ENCODE data around the gene EIF4G1.

Gene EIF4G1

DNA sequence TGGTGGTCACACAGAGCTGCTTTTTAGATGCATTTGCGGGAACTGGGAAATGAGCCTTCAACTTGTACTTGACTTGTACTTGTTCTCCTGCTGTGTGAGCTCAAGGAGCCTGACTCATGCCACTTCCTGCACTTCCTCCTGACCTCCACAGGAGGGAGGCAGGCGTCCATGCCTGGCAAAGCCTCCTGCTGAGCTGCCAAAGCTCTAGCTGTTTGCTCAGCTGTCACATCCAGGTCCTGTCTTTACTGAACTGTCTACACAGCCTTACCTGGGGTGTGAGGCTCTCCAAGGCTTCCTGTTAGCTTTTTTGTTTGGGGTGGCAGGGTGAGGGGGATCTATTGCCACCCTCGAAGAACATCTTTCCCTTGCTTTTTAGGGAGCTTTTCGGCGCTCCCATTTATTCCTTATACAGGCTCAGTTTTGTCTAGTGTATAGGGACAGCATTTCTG lies 57.2 kb downstream of the EIF4G1 start:
- FAIRE-seq: no peak

DNA sequence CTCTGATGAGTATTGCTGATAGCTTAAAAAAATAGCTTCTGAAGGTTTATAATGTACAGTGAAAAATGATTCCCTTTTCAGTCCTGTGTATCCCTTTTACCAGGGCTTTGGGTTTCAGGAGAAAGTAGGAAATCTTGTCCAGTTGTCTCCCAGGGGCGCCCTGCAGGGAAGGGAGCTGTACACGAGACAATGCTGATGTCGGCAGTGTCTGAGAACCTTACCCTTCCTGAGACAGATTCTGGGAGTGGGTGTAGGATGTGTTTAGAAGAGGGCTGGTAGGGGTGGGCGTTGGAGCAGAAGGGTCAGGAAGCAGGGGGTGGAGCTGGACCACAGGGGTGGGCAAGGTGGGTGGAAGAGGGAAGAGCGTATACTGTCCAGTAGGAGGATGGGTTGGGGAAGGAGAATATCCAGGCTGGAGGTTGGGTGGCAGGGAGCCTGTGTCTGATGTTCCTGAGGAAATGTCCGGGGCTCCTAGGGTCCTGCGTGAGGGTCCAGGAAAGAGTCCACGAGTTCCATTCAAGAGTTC lies 58.0 kb downstream of the EIF4G1 start:
- no peak for FAIRE-seq

DNA sequence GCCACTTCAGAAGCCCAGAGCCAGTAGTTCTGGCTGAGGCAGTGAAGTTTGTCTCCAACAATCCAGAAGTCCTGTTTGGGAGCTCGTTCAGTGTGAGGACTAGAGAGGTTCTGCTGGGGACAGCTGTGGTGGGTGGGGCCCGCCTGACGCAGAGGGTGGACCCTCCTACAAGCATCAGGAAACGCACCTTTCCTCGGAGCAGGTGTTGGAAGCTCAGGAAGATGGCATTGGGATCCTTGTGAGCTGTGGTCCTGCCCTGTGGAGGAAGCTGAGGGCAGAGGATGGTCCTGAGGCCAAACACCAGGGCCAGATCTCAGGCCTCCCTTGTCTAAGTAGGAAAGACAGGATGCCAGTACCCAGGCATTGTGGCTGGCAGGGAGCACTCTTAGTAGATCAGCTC lies 58.5 kb downstream of the EIF4G1 start:
- FAIRE-seq: no peak

DNA sequence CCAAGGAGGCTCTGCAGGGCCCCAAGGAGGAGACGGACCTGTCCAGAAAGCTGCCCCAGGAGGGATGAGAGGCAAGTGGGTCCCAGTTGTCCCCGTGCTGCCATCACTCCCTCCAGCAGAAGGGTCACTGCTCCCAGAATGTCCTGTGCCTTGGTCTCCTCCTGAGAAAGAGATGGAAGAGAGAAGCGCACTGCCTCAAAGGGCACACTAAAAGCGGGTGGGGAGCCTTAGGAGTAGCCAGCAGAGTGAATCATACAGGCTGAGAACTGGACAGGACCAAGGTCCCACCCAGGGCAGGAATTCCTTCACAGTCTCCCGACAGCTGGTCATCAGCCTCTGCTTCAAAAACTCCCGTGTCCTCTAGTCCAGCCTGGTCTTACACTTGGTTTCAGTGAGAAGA lies 59.0 kb downstream of the EIF4G1 start:
- FAIRE-seq: no peak

DNA sequence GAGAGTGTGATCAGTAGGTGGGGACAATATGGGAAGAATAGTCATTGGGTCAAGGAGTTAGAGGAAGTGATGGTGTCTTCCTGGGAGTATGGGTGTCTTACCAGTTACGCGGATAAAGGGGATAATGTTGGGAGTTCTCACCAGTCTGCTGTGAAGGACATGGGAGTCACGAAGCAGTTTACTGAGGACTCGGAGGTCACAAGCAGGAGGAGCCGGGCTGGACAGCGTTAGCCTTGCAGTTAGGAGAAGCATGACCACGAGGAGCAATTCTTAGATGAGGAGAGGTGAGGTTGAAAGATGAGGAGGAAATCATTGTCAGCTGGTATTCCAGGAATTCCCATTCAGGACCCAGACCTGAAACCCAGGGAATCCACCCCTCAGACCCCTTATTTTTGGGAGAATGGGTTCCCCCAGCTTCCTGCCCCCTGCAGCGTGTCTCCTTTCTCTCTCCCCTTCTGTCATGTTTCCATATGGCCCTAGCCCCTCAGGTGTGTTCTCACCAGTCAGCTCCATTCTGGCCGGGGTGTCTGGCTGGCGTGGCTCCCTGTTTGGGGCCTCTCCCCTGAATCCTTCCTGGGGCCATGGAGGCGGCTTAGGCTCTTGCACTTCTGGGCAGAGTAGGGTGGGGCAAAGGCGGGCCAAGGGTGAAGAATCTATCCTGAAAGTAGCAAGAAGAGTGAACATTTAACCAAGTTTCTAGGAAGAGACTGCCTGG lies 61.5 kb downstream of the EIF4G1 start:
- no peak for FAIRE-seq

DNA sequence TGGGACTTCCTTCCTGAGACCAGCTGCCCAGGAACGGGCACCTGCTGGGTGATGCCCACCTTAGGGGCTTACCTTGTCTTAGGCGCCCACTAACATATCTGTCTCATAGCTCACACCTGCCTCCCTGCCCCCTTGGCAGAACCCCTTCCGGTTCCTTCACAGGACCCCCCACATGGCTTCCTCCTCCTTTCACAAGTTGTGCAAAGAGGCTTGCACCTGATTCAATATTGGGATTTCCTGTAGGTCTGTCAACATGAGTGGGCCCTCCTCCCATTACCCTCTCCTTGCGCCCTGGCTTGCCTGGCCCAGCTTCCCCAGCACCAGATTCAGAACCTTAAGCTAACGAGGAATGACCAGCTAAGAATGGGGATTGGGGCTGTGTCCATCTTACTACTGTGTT lies 63.0 kb downstream of the EIF4G1 start:
- no peak for FAIRE-seq

DNA sequence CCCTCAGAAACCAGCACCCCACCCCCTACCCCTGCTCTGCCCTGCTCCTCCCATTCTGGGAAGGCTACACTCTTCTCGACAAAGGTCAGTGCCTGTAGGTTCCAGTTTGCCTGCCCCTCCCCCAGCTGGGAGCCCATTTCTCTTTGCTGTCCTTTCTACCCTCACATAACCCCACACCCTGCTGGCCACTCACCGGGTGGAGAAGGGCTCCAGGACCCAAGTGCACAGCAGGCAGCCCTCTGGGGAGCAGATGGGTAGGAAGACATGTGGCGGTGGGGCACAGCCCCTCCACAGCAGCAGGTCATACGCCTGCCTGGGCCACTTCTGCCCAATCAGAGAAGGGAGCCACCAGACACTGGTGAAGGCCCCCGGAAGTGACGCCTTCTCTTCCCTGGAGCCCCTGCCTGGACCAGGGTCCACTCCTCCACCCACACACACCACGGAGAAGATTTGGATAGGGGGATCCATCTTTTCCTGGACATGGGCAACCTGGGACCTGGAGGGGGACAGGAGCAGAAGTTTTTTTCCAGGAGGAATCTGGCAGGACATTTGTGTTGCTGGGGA lies 63.6 kb downstream of the EIF4G1 start, which contains the start of gene THPO:
Gene THPO, minus strand, starts transcription at position 326 of the 564 bp plus-strand sequence. CDS start 1,948 bp downstream, outside the sequence.
- no peak for FAIRE-seq

DNA sequence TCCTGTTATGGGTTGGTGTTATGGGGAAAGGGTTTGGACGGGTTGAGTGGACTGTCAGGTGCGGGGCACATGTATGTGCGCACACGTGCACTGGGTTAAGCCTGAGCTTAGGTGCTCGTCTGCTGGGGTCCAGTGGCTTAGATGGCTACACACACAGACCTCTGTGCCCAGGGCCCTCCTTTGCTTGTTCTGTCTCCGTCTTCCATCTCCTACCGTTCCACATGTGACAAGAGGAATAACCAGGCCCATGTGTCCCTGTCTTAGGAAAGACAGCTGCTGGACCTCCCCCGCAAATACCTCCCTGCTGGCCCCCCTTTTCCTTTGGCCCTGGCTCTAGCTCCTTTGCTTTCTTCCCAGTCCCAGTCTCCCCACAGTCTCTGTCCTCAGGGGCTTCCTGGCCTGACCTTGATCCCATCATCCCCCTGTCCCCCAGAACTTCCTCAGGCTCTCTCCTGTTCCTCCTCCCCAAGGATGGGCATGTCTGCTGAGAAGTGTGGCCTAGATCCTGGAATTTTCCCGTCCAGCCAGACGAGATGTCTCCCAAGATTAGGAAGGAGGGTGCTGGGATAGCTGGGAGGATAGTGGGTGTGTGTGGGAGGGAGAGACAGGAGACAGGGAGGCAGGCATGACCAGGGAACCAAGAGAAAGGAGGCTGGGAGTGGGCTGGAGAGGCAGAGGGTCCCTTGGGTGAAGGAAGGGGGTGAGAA lies 64.4 kb downstream of the EIF4G1 start:
- FAIRE-seq: no peak

DNA sequence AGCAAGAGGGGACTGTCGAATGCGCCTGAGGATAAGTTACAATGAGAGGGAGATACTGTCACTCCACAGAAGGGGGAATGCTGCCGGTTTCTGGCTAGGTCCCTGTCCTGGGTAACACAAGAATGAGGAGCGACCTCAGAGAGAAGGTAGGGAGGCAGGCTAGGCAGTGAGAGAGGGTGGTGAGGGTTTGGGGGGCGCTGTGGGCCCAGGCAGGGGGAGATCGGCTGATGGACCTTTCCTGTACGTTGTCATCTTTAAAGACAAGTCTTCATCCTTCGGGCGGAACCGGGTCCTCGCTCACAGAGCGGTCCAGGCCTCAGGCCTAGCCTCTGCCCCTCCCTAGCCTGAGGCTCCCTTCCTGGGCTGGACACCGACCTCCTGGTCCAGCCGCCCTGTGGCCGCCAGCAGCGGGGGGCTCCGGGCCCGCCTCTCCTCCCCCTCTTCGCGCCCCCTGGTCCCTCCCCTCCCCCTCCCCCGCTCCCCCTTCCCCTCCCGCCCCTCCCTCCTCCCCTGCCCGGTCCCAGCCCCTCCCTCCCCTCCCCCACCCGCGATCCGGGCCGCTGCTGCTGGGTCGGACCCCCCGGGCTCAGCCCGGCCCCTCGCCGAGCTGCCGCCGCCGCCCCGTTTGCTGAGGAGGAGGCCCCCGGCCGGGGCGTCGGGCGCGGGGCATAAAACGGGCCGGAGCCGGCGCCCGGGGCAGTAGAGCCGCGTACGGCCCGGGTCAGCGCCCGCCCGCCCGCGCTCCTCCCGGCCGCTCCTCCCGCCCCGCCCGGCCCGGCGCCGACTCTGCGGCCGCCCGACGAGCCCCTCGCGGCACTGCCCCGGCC lies 65.2 kb downstream of the EIF4G1 start, which contains the start of gene CHRD:
Gene CHRD, plus strand, starts transcription at position 697 of the 827 bp plus-strand sequence. CDS start 265 bp downstream, outside the sequence.
- FAIRE-seq: no peak

DNA sequence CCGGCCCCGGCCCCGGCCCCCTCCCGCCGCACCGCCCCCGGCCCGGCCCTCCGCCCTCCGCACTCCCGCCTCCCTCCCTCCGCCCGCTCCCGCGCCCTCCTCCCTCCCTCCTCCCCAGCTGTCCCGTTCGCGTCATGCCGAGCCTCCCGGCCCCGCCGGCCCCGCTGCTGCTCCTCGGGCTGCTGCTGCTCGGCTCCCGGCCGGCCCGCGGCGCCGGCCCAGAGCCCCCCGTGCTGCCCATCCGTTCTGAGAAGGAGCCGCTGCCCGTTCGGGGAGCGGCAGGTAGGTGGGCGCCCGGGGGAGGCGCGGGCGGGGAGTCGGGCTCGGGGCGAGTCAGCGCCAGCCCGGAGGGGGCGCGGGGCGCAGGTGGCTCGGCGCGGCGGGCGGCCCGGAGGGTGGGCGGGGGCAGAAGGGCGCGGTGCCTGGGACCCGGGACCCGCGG lies 65.8 kb downstream of the EIF4G1 start:
- FAIRE-seq: no peak

DNA sequence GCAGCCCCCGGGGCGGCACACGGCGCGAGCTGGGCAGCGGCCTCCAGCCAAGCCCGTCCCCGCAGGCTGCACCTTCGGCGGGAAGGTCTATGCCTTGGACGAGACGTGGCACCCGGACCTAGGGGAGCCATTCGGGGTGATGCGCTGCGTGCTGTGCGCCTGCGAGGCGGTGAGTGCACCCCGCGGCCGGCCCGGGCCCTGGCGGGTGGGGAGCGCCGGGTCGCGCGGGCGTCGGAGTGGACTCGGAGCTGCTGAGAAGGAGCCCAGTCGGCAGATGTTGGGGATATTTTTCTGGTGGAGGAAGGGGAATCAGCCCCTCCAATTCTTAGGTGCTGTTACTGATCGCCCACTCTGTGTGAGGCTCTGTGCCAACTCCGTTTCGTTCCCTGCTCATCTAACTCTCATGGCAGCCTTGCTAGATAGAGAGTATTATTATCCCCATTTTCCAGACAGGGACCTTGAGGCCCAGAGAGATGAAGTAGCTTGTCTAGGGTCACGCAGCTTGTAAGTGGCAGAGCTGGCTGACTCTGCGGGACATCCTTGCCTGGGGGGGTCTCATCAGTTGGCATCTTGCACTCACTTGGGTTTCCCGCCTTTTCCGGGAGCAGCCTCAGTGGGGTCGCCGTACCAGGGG lies 66.3 kb downstream of the EIF4G1 start:
- FAIRE-seq: no peak

DNA sequence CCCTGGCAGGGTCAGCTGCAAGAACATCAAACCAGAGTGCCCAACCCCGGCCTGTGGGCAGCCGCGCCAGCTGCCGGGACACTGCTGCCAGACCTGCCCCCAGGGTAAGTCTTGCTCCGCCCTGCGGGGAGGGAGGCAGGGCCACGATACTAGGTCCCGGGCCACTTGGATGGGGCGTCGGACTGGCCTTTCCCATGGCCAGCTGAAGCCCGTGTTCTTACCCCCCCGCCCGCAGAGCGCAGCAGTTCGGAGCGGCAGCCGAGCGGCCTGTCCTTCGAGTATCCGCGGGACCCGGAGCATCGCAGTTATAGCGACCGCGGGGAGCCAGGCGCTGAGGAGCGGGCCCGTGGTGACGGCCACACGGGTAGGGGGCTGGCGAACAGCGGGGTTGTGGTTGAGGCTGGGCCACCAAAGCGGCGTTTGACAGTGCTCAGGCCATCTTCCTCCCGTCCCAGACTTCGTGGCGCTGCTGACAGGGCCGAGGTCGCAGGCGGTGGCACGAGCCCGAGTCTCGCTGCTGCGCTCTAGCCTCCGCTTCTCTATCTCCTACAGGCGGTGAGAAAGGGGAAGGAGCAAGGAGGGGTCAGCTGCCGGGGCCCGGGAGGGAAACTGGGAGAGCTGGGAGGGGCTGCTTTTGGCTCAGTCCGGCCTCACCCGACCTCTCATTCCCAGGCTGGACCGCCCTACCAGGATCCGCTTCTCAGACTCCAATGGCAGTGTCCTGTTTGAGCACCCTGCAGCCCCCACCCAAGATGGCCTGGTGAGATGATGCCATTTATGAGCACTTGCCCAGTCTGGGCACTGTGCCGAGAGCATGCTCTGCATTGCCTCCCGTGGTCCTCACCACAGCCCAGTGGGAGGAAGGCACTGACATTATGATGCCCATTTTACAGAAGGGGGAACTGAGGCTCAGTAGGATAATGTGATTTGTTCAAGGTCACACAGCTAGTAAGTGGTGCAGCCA lies 67.1 kb downstream of the EIF4G1 start:
- no peak for FAIRE-seq

DNA sequence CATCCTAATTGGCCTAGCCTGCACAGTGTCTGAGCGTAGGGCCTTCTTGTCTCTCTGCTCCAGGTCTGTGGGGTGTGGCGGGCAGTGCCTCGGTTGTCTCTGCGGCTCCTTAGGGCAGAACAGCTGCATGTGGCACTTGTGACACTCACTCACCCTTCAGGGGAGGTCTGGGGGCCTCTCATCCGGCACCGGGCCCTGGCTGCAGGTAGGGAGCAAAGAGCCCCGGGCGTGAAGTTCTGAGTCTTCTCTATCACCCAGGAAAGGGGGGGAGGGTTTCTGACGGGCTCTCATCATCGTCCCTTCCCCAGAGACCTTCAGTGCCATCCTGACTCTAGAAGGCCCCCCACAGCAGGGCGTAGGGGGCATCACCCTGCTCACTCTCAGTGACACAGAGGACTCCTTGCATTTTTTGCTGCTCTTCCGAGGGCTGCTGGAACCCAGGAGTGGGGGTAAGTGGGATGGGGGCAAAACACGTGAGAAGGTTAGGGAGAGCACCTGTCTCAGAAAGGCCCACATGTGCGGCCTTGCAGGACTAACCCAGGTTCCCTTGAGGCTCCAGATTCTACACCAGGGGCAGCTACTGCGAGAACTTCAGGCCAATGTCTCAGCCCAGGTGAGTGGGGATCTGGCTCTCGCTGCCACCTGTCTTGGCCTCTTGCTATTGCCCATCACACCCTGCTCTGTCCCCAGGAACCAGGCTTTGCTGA lies 68.1 kb downstream of the EIF4G1 start:
- FAIRE-seq: no peak

DNA sequence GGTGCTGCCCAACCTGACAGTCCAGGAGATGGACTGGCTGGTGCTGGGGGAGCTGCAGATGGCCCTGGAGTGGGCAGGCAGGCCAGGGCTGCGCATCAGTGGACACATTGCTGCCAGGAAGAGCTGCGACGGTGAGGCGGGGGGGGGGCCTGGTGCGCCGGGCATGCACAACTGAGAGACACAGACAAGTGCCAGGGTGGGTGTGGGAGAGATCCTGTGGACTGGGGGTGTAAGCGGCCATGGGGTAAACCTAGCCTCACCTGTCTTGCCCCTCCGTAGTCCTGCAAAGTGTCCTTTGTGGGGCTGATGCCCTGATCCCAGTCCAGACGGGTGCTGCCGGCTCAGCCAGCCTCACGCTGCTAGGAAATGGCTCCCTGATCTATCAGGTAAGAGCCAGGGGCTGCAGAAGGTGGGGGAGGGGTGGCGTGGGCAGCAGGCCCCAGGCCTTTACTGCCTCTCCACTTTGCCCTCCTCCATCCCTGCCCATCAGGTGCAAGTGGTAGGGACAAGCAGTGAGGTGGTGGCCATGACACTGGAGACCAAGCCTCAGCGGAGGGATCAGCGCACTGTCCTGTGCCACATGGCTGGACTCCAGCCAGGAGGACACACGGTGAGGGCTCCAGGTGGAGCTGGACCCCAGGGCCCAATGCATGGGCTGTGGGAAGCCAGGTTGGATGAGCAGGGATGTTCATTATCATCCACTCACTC lies 68.8 kb downstream of the EIF4G1 start:
- no peak for FAIRE-seq

DNA sequence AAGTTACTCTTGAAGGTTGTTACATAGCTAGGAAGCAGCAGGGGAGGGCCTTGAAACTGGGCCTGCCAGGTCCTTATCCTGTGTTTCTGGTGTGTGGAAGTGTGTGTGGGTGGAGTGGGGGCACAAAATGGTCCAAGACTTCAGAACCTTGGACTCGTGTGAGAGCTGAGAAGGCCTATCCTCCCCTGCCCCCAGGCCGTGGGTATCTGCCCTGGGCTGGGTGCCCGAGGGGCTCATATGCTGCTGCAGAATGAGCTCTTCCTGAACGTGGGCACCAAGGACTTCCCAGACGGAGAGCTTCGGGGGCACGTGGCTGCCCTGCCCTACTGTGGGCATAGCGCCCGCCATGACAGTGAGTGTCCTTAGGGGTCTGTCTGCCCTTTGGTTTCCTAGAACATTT lies 69.9 kb downstream of the EIF4G1 start:
- no peak for FAIRE-seq
